ENCODE measurements around the gene TAOK1. TPM values are rescaled to one million over a fixed set of nuclear protein-coding genes. Genes with fewer than 3 reads are reported as not detected.
A peak's percentile ranks its signal among the peaks of the same experiment; 100 is the strongest.

The TAOK1 gene
- total RNA-seq, 1 experiment from 2014 or later = 30.2 TPM

DNA sequence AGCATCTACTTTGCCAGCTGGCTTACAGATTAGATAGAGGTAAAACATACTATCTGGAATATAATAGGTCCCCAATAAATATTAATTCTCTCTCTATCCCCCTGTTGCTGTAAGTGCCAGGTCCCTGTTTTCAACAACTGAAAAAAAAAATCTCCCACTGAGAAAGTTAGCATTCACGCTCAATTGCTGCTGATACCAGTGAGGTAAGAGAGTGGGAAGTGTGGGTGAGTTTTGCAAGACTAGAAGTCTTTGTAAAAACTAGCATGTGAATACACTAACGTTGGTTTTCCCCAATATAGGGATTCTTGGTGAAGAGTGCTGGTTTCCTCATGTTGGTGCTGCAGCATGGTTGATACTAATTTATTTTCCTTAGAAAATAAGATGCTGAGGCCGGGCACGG, 11.7 kb upstream of the TAOK1 start:
- no peak for DNase-seq (ENCODE audit: low read depth)

DNA sequence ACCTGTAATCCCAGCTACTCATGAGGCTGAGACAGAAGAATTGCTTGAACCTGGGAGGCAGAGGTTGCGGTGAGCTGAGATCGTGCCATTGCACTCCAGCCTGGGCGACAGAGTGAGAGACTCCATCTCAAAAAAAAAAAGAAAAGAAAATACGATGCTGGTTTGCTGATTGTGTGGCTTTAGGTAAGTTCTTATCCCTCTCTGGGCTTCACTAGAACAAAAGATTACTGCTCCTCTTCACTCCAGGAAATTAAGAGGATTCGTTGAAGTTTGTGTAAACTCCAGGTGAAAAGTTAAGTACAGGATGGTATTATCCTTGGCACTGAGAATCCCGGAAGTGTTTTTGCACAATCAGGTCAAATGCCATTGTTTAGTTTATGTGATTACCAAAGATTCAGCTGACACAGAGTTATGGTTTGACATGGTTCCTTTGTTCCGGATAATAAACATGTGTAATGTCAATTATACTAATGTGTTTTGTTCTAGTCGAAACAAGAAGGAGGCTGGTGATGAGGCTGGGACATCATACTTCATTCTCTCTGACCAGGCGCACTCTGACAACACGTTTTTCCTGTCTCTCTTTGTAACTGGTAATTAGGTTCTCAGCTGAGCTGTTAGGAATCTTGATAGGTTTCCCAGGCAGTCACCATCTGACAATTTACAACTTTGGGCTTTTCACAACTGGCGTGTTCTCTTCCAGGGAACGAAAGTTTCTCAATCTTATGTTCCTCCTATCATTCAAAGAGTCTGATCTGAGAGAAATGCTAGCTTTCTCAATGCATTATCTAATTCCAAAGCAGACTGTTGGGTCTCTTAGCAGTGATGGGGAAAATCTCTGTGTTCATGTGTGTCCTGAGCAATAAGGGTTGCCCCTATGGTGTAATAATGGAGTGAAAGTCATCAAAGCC, 10.8 kb upstream of the TAOK1 start:
- DNase-seq (ENCODE audit: low read depth) = no peak

DNA sequence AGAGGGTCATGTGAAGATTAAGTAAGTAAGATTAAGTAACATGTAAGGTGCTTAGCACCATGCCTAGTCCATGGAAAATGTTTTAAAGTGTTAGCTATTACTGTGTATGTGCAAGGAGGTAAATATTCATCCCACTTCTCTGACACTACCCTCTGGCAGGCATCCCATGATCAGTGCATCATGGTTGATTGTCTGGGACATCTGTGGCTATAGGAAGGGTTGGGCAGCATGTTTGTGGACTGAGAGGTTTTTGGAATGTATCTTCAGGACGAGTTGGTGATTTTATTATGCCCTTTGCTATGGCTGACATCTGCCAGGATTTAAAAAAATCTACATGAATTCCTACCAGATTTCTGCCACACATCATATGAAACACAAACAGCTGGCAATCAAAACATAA, 6.5 kb upstream of the TAOK1 start:
- no peak for DNase-seq (ENCODE audit: low read depth)

DNA sequence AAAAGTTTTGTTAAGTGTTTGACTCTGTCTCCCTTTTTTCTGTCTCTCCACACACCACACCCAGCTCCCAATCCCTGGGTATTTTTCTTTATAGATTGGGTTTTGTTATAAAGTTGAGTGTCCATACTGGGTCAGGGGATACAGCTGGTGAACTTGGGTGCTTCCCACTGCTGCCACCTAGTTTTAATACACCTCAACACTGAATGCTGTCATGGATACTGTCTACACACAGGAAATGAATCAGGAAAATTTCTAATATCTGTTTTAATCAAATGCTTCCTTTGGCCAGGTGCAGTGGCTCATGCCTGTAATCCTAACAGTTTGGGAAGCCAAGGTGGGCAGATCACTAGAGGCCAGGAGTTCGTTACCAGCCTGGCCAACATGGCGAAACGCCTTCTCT, 5.3 kb upstream of the TAOK1 start:
- no peak for DNase-seq (ENCODE audit: low read depth)

DNA sequence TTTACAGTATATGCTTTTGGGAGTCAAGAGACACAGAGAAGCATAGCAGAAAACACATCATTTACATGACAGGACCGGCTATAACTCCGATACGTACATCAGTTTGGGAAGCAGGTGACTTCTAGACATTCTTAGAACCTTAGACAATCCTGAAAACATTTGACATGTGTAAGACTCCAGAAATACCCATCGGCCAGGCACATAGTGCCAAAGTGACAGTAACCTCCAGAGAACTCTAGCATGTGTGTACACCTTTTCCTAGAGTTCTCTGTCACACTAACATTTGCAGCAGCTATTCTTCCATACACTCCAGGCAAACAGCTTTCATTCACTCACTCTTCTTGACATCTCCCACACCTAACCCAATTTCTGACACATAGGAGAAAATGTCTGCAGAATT, 3.4 kb upstream of the TAOK1 start:
- DNase-seq (ENCODE audit: low read depth) = no peak

DNA sequence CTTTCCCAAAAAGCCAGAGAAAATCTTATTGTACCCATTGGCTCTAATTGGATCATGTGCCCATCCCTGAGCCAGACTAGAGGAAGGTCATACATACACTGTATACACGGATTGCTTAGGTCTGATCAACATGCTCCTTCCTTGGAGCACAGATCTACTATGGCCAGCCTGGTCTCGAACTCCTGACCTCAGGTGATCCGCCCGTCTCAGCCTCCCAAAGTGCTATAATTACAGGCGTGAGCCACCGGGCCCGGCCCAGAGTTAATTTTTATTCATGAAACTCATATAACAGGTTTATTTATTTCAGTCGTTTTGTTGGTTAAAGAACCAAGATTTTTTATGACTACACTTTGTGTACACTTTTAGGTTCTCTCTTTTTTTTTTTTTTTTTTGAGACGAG, 1.2 kb upstream of the TAOK1 start:
- DNase-seq (ENCODE audit: low read depth) = no peak

DNA sequence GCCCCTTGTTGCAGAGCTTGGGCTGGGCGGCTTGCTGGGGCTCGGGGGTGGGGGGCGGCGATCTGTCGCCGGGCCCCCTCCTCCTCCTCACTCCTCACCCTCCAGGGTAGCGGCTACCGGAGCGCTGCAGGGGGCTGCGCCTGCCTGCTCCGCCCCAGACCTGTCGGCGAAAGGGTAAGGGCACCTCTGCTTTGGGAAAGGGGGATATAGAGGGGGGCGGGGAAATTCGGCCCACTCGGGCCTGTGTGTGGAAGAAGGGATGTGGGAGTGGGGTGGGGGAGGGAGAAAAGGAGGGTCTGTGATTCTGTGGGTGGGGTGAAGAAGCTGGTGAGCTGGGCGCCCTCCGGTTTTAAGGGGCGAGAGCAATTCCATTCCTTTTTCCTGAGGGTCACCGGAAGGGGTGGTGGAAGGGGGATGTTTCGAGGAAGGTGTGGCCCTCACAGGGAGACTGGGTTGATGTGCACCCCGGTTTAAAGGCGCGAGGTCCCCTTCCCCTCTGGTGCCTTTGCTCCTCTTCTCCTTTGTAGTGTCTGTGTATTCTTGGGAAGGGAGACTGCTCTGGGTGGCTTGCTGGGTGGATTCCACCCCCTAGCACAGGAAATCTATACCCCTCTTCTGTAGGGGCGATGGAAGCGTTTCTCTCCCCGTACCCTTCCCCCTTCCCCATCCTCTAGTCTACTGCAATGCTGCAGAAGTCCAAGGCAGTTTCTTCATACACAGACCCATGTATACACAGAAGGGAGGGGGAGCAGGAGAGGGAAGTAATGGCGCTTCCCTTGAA, 878 bp downstream of the TAOK1 start:
- DNase-seq (ENCODE audit: low read depth) = no peak

DNA sequence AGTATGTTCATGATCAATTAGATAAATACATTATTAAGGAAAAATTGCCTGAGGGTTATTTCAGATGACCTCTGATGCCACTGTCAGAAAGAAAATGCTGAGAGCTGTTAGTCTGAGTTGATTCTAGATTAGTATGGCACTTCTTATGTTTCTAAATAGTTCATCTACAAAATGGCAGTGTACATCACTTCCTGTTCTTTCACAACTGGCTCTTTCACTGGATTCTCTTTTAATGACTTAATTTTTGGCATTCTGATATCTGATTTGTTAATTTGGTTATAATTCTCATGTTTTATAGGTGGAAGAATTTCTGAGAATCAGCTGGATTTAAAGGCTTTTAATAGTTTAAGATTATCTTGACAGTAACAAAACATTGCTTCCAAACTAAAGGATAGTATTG, 3.3 kb downstream of the TAOK1 start:
- no peak for DNase-seq (ENCODE audit: low read depth)

DNA sequence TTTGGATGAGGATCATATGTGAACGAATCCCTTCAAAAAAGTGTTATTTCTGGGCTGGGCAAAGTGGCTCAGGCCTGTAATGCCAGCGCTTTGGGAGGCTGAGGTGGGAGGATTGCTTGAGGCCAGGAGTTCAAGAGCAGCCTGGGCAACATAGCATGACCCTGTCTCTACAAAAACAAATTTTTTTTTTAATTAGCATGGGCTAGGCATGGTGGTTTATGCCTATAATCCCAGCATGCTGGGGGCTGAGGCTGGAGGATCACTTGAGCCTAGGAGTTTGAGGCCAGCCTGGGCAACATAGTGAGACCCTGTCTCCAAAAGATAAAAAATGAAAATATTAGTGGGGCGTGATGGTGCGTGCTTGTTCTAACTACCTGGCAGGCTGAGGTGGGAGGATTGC, 4.6 kb downstream of the TAOK1 start:
- DNase-seq (ENCODE audit: low read depth) = no peak

DNA sequence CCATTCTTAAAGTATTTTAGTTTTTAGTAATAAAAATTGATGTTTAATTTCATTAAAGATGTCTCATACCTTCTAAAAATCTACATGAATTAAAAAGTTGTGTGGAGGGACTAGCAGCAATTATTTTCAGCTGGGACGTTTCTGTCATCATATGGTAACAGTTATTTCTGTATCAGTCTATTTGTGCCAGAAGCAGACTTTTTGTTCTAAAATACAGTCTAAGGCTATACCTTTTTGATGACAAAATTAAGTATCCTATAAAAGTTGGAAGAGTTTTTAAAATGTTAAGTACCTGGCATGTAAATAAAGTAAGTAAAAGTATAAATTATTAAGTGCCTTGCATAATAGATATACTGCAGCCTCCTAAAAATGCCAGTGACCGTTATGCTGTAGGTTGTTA, 5.9 kb downstream of the TAOK1 start:
- no peak for DNase-seq (ENCODE audit: low read depth)

DNA sequence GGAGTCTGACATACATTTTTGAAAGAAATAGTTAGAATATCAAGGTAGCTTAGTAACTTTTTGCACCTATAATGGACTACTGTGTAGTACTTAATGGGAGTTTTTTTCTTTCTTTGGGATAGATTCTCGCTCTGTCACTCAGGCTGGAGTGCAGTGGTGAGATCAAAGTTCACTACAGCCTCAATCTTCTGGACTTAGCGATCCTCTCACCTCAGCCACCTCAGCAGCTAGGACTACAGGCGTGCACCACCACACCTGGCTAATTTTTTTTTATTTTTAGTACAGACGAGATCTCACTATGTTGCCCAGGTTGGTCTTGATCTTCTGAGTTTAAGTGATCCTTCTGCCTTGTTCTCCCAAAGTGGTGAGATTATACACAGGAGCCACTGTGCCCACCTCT, 9.5 kb downstream of the TAOK1 start:
- no peak for DNase-seq (ENCODE audit: low read depth)

DNA sequence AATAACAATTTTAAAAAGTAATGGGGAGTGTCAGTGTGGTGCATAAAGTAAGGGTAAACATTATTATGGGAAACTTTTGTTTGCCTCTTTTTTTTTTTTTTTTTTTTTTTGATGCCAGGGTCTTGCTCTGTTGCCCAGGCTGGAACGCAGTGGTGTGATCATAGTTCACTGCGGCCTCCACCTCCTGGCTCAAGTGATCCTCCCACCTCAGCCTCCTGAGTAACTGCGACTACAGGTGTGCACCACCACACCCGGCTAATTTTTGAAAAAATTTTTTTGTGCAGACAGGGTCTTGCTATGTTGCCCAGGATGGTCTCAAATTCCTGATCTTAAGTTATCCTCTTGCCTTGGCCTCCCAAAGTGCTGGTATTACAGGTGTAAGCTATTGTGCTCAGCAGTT, 10.7 kb downstream of the TAOK1 start:
- no peak for DNase-seq (ENCODE audit: low read depth)

DNA sequence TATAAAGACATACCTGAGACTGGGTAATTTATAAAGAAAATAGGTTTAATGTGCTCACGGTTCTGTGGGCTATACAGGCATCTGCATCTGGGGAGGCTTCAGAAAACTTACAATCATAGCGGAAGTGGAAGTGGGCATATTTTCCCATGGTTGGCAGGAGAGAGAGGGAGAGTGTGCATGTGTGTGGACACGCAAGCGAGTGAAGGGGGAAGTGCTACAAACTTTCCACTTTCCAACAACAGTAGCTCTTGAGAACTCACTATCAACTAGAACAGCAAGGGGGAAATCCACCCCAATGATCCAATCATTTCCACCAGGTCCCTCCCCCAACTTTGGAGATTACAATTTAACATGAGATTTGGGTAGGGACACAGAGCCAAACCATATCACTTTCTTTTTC, 11.1 kb downstream of the TAOK1 start:
- no peak for DNase-seq (ENCODE audit: low read depth)

DNA sequence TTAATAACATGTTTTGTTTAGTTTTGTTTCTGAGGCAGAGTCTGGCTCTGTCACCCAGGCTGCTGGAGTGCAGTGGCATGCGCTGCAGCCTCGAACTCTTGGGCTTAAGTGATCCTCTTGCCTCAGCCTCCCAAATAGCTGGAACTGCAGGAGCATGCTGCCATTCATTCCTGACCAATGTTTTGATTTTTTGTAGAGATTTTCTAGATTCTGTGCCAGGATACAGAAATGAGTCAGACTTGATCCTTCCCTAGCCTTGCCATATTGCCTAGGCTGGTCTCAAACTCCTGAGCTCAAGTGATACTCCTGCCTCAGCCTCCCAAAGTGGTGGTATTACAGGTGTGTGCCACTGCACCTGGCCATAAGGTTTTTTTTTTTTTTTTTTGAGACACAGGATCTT, 17.7 kb downstream of the TAOK1 start:
- DNase-seq (ENCODE audit: low read depth) = peak; percentile 11

DNA sequence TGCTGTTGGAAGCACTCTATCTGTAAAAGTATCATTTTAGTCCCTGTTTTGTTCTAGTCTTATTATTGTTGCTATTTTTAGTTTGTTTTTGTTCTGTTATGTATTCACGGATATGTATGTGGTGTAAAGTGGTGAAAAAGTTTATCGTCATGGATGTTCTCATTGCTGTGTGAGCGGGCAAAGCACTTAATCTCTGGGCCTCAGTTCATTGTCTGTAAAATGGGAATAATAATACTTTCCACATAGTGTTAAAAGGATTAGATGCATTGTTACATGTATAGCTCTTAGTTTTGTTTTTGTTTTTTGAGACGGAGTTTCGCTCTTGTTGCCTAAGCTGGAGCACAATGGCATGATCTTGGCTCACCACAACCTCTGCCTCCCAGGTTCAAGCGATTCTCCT, 19.8 kb downstream of the TAOK1 start:
- no peak for DNase-seq (ENCODE audit: low read depth)

DNA sequence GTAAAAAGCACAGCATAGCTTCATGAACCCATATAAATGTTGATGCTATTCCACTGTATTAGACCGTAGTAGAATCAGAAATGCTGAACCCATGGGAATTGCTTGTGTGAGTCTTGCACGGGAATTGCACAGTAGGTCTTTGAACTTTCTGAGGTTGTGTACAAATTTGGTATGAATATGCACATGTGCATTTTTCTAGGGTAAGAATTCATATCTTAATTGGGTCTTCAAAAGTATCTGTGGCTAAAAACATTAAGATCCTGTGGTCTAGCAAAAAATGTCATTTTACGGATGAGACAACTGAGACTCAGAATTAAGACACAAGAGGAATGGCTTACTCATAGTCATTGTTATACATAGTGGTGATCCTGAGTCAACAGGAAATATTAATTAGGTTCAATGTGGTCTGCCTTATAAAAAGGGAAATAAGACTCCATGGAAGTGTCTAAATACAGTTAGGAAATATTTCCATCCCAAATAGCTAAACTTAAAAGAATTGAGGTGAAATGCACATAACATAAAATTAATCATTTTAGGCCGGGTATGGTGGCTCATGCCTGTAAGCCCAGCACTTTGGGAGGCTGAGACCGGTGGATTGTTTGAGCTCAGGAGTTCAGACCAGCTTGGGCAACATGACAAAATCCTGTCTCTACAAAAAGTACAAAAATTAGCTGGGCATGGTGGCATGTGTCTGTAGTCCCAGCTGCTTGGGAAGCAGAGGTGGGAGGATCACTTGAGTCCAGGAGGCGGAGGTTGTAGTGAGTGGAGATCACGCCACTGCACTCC, 22.8 kb downstream of the TAOK1 start:
- peak; percentile 65 for DNase-seq (ENCODE audit: low read depth)

DNA sequence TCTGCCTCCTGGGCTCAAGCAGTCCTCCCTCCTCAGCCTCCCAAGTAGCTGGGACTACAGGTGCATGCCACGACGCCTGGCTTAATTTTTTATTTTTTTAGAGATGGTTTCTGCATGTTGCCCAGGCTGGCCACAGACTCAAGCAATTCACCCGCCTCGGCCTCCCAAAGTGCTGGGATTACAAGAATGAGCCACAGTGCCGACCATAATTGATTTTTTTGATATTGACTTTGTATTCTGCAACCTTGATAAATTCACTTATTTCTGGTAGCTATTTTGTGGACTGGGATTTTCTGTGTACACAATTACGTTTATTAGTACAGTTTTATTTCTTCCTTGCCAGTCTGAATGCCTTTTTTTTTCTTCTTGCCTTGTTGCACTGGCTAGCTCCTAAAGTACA, 30.0 kb downstream of the TAOK1 start:
- DNase-seq (ENCODE audit: low read depth) = no peak

DNA sequence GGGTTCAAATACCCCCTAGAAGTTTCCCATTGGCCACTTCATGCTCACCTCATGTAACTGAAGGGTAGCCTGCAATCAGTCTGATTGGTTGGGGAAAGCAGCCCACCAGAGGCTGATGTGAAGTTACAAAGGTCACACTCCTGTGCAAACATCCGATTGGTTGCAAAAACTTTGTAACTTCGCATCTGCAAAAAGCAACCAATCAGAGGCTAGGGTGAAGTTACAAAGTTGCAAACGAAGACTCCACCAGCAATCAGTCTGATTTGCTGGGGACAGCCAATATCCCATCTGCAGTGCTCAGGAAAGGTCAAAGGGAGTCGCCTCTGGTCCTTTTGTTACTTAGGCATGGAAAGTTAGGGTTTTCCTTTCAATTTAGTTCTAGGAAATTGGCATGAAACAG, 40.1 kb downstream of the TAOK1 start:
- no peak for DNase-seq (ENCODE audit: low read depth)

DNA sequence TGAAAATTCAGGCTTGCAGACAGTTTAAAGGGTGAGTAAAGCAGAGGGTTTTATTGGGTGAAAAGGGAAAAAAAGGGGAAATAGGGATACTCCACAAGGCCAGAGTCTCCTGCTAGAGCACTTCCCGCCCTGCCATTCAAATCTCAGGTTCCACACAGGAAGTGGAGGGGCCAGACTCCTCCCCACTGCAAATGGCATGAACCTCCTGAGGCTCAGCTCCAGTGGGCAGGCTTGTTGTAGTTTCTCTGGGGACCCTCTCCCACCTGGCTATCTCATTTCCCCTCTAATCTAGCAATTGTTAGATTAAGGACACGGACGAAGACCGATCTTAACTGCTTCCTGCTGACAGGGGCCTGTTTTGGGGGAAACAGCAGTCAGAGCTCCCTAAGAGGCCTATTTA, 43.4 kb downstream of the TAOK1 start:
- DNase-seq (ENCODE audit: low read depth) = no peak

DNA sequence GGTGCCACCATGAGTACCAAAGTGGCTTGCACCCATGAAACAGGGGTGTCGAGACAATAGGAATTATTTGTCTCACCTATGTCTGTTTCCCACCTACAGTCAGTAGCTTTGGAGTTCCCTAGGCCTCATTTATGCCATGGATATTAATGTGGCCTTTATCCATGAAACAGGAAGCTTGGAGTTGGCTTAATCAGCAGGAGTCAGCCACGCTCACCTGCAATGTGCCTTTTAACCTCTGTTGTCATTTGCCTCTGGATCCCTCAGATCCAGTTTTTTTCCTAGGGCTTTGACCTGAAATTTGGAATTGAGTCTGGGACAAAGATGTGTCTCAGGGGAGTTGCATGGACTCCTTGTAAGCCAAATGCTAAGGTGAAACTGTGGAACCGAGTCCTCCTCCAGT, 44.4 kb downstream of the TAOK1 start:
- no peak for DNase-seq (ENCODE audit: low read depth)

DNA sequence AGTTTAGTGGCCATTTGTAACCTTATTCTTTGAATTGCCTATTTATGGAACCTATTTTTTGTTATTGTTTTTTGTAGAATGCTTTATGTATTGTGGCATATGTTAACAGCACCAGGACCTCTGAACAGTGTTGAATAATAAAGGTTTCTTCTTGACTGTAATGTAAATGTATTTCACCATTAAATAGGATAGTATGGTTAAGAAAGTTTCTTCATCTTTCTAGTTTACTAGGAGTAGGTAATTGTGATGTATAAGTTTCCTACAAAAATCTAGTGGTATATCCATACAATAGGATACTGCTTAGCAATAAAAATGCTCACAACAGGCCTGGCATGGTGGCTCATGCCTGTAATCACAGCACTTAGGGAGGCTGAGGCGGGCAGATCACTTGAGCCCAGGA, 52.3 kb downstream of the TAOK1 start:
- DNase-seq (ENCODE audit: low read depth) = no peak

DNA sequence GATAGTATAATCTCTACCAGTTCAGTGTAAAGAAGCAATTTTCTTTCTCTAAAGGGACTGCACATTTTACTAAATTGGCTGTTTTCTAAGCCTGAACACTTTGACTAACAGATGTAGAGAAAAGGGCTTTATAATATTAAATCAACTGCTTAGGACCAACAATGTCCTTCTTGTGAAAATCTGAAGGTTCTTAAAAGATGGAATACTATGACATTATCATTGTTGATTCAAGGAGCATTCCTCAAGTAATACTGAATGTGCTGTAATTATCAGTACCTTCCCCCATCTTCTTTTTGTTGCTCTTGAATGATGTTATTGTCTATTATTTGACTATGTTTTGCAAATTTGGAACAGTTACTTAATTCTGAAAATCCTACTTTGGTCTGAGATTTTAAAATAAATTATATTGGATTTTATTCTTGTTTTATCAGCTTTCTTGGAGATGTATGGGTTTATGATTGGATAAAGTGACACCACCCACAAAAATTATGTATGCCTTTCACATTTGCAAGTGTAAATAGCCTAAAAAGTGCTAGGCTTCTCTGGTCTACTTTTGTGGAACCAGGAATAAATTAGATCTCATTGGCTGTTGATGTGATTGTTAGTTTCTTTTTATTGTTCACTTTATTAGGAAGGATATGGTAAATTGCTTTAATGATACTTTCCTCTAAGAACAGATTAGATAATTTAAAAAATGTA, 53.0 kb downstream of the TAOK1 start:
- no peak for DNase-seq (ENCODE audit: low read depth)

All from RPMI7951 (cell line).